ENCODE measurements around the gene VWA5B1. TPM values are rescaled to one million over a fixed set of nuclear protein-coding genes. Genes with fewer than 3 reads are reported as not detected.

VWA5B1 gene
- total RNA-seq, 4 donors from 2014 or later = 0.12 TPM; not detected in 3

DNA sequence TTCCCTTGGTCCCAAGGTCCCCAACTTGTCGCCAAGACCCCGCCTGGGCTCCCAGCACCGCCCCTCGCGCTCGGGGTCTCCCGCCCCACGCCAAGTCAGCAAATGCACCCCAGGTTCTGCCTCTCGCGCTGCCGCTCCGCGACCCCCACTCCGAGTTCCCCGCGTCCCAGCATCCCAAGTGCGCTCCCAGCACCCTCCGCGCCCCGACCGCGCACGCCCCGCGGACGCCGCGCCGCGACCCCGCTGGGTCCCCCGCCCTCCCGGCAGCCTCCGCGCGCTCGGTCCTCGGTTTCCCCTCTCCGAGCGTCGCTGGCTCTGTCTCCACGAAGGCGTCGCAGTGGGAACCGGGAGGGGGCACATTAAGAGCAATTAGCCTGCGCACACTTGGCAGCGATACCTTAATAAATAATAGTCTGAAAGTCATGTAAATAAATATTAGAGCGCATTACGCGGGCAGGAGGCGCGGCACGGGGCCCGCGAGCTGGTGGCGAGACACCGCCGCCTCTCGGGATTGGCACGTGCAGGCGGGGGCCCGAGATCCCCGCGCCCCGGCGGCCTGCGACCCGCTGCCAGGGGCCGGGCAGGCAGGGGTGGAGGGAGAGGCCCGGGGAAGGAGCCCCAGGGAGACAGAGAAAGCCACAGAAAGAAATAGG is 75.9 kb downstream of the VWA5B1 start:
- Histone ChIP-seq H3K4me1 (peaks cover 0 to 23% (median 8%) of the 10 kb centered on the region in 3 donors), H3K36me3 (no peaks in the 10 kb centered on the region), H3K27me3 (peaks cover 99% of the 10 kb centered on the region), H3K9me3 (no peaks in the 10 kb centered on the region), H3K27ac (peak overlapping the region in 1 of 4 donors; percentile 15), H3K4me3 (peak overlapping the region in 1 of 2 donors; percentile 43)
- 2% methylated on average over 11 of the region's 70 CpGs; no CpG with 5 or more reads in 1 of the 2 donors for WGBS, 2 donors (ENCODE audit: low coverage in 1 of 2)
- TF ChIP-seq POLR2A (IDR thresholded peaks at IDR 0.05) = no peak
- no peak for TF ChIP-seq POLR2AphosphoS5 (IDR thresholded peaks at IDR 0.05)
- TF ChIP-seq, protein P1, sequence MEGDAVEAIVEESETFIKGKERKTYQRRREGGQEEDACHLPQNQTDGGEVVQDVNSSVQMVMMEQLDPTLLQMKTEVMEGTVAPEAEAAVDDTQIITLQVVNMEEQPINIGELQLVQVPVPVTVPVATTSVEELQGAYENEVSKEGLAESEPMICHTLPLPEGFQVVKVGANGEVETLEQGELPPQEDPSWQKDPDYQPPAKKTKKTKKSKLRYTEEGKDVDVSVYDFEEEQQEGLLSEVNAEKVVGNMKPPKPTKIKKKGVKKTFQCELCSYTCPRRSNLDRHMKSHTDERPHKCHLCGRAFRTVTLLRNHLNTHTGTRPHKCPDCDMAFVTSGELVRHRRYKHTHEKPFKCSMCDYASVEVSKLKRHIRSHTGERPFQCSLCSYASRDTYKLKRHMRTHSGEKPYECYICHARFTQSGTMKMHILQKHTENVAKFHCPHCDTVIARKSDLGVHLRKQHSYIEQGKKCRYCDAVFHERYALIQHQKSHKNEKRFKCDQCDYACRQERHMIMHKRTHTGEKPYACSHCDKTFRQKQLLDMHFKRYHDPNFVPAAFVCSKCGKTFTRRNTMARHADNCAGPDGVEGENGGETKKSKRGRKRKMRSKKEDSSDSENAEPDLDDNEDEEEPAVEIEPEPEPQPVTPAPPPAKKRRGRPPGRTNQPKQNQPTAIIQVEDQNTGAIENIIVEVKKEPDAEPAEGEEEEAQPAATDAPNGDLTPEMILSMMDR (IDR thresholded peaks at IDR 0.05) = no peak
- no peak for TF ChIP-seq EP300 (IDR thresholded peaks at IDR 0.05)
- ATAC-seq = no peak

DNA sequence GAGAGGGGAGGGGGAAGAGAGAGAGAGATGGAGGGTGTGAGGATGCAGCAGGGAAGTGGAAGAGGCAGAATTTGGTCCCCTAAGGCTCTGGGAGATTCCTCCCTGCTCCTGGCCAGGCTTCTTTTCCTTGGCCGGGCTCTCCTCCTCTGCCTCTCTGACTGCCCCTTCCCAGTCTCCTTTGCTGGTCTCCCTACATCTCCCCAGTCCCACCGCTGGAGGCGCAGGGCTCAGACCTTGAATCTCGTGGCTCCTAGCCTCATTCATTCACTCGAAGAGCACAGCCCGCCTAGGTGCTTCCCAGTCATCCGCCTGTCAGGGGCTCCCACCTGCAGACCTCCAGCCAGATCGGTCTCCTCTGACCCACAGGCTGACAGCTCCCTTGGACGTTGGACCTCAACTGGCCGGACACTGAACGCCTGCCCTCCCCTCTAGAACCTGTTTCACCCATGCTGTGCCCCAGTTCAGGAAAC is 76.5 kb downstream of the VWA5B1 start:
- peak; percentile 76 for ATAC-seq
- Histone ChIP-seq H3K27ac (peak overlapping the region in 1 of 4 donors; percentile 15), H3K4me1 (peaks cover 0 to 23% (median 8%) of the 10 kb centered on the region in 3 donors), H3K9me3 (no peaks in the 10 kb centered on the region), H3K36me3 (no peaks in the 10 kb centered on the region), H3K4me3 (peak overlapping the region in 1 of 2 donors; percentile 43), H3K27me3 (peaks cover 99% of the 10 kb centered on the region)
- no peak for TF ChIP-seq EP300 (IDR thresholded peaks at IDR 0.05)
- no peak for TF ChIP-seq POLR2A (IDR thresholded peaks at IDR 0.05)
- no peak for TF ChIP-seq POLR2AphosphoS5 (IDR thresholded peaks at IDR 0.05)
- TF ChIP-seq, protein P1 (IDR thresholded peaks at IDR 0.05) = peak in 3 of 4 experiments; percentile 30 to 46 (median 41)
- WGBS, 2 donors (ENCODE audit: low coverage in 1 of 2) = 10 to 13% methylated on average over 2 to 8 of the region's 11 CpGs

DNA sequence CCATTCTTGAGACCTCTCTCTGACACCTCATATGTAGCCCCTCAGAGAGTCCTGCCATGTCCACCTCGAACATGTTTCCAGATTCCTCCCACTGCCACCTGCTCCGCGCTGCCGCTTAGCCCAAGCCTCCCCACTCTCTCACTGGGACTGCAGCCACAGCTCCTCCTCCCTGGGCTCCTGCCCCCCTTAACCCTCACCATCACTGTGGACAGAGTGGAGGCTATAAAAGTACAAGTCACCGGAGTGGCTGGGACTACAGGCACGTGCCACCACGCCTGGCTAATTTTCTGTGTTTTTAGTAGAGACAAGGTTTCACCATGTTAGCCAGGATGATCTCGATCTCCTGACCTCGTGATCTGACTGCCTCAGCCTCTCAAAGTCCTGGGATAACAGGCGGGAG is 77.0 kb downstream of the VWA5B1 start:
- peaks cover 99% of the 10 kb centered on the region for H3K27me3 ChIP-seq
- no peaks in the 10 kb centered on the region for H3K9me3 ChIP-seq
- no peak for ATAC-seq
- TF ChIP-seq, protein P1 (IDR thresholded peaks at IDR 0.05) = no peak
- TF ChIP-seq EP300 (IDR thresholded peaks at IDR 0.05) (no peak), POLR2AphosphoS5 (IDR thresholded peaks at IDR 0.05) (no peak), POLR2A (IDR thresholded peaks at IDR 0.05) (no peak)
- WGBS, 2 donors (ENCODE audit: low coverage in 1 of 2) = 28% methylated on average over 3 of the region's 10 CpGs; no CpG with 5 or more reads in 1 of the 2 donors
- H3K4me1 ChIP-seq = peaks cover 0 to 23% (median 8%) of the 10 kb centered on the region in 3 donors
- no peak overlapping the region for H3K4me3 ChIP-seq
- H3K27ac ChIP-seq = no peak overlapping the region
- no peaks in the 10 kb centered on the region for H3K36me3 ChIP-seq

DNA sequence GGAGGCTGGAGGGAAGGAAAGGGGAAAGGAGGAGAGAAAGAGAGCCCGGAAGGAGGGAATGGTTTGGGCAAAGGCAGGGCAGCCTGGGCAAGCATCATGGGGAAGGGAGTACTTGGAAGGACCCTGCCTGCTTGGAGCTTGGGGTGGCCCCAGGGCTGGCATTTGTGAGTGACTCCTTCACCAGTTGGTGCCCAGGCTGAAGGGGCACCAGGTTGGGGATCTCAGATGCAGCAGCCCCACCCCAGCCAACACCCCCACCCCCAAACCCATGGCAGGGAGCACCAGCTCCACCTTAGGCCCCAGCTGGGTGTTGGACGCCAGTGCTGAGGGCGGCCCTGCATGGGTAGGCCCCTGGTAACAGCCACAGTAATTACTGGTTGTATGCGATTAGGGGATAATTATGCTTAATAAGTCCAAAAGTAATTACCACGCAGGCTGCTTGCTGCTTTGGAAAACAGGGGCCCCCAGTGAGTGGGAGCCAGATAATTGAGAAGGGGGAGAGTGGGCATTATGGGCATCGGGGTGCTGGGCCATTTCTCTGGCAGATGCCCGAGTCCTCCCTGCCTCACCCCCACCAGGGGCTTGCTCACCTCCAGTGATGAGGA is 78.3 kb downstream of the VWA5B1 start:
- WGBS, 2 donors (ENCODE audit: low coverage in 1 of 2) = 77 to 83% methylated on average over 1 to 5 of the region's 7 CpGs
- Histone ChIP-seq H3K4me3 (no peak overlapping the region), H3K36me3 (no peaks in the 10 kb centered on the region), H3K27ac (no peak overlapping the region), H3K27me3 (peaks cover 100% of the 10 kb centered on the region), H3K4me1 (peaks cover 0 to 23% (median 8%) of the 10 kb centered on the region in 3 donors), H3K9me3 (no peaks in the 10 kb centered on the region)
- no peak for ATAC-seq
- no peak for TF ChIP-seq EP300 (IDR thresholded peaks at IDR 0.05)

DNA sequence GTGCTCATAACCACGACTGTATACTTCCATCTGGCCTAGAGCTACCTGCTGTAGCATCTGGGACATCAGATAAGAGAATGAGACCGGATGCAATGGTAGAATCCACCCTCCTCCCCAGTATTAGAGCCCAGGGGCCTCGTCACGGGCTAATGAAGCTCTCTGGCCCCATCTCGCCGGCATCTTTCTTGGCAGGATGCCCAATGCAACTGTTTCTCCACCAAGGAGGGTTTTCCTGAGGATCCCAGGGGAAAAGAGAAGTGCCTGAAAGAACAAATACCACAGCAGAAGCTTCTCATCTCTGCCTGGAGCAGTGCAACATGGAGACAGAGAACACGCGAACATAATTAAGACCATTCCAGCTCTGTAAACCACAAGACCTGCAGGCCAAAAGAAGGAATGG is 80.0 kb downstream of the VWA5B1 start:
- ATAC-seq = no peak
- H3K36me3 ChIP-seq = no peaks in the 10 kb centered on the region
- no peak overlapping the region for H3K4me3 ChIP-seq
- TF ChIP-seq POLR2A (IDR thresholded peaks at IDR 0.05) (no peak), EP300 (IDR thresholded peaks at IDR 0.05) (no peak), POLR2AphosphoS5 (IDR thresholded peaks at IDR 0.05) (no peak)
- TF ChIP-seq, protein P1 (IDR thresholded peaks at IDR 0.05) = no peak
- 48 to 50% methylated on average over 2 to 5 of the region's 8 CpGs for WGBS, 2 donors (ENCODE audit: low coverage in 1 of 2)
- H3K27me3 ChIP-seq = peaks cover 98% of the 10 kb centered on the region
- no peaks in the 10 kb centered on the region for H3K9me3 ChIP-seq
- H3K4me1 ChIP-seq = peaks cover 0 to 20% (median 8%) of the 10 kb centered on the region in 3 donors
- H3K27ac ChIP-seq = no peak overlapping the region

All from gastroesophageal sphincter (tissue), 4 donors.